ENCODE results near the gene GALNT18.

The GALNT18 gene

GRCh38 chr11:11626128-11626527 lies 4.3 kb upstream of the GALNT18 start:
- peaks cover 0 to 37% (median 5%) of the 10 kb centered on the region in 3 experiments for H3K27me3 ChIP-seq (ENCODE audit: control insufficient read depth in 3 of 3, insufficient read depth in 3 of 3, low read depth in 1 of 3, low read length in 3 of 3)
- no CpG with 5 or more reads among the region's 1 CpG for WGBS, 2 donors (ENCODE audit: extremely low coverage in 2 of 2, insufficient read length in 2 of 2, insufficient replicate concordance in 1 of 2)

GRCh38 chr11:11624926-11625325 lies 3.1 kb upstream of the GALNT18 start:
- no peak overlapping the region for H3K18ac ChIP-seq (ENCODE audit: low read length)
- H2BK12ac ChIP-seq (ENCODE audit: low read length): no peak overlapping the region
- no peak overlapping the region for H3K23ac ChIP-seq (ENCODE audit: low read depth, low read length, poor library complexity)
- no peak overlapping the region for H3K14ac ChIP-seq (ENCODE audit: low read length)
- no peak overlapping the region for H3K4me3 ChIP-seq (ENCODE audit: low read length in 2 of 2)
- H3K36me3 ChIP-seq (replicated peaks in 1 of 2; ENCODE audit: control insufficient read depth in 2 of 2, insufficient read depth in 2 of 2, low read length in 2 of 2): no peaks in the 10 kb centered on the region
- no peak overlapping the region for H4K8ac ChIP-seq (ENCODE audit: low read depth, low read length)
- no peak overlapping the region for H2AK5ac ChIP-seq (ENCODE audit: low read depth, low read length)
- no CpG with 5 or more reads among the region's 4 CpGs for WGBS, 2 donors (ENCODE audit: extremely low coverage in 2 of 2, insufficient read length in 2 of 2, insufficient replicate concordance in 1 of 2)
- H3K27ac ChIP-seq (replicated peaks; ENCODE audit: low read length): no peak overlapping the region
- no peak for DNase-seq (ENCODE audit: low spot score)
- no peak overlapping the region for H3K4ac ChIP-seq (ENCODE audit: low read length)
- H2AFZ ChIP-seq (ENCODE audit: low read length): no peak overlapping the region
- H3K4me2 ChIP-seq (ENCODE audit: insufficient read depth, low read length, poor library complexity, severe bottlenecking): no peak overlapping the region
- H3K79me1 ChIP-seq (ENCODE audit: low read depth, low read length): no peaks in the 10 kb centered on the region
- no peak overlapping the region for H4K91ac ChIP-seq (ENCODE audit: low read depth, low read length, poor library complexity)
- peaks cover 0 to 49% (median 17%) of the 10 kb centered on the region in 3 experiments for H3K27me3 ChIP-seq (ENCODE audit: control insufficient read depth in 3 of 3, insufficient read depth in 3 of 3, low read depth in 1 of 3, low read length in 3 of 3)
- no peak overlapping the region for H2BK120ac ChIP-seq (ENCODE audit: low read depth, low read length)
- no peak overlapping the region for H2BK5ac ChIP-seq (ENCODE audit: low read length)
- H3K4me1 ChIP-seq (ENCODE audit: control insufficient read depth in 2 of 2, insufficient read depth in 1 of 2, low read depth in 1 of 2, low read length in 2 of 2): peaks cover 5 to 10% of the 10 kb centered on the region in 2 donors
- H2BK15ac ChIP-seq (ENCODE audit: low read length): no peak overlapping the region
- H3K9me3 ChIP-seq (replicated peaks in 1 of 2; ENCODE audit: control insufficient read depth in 2 of 2, insufficient read depth in 1 of 2, low read depth in 1 of 2, low read length in 2 of 2): no peaks in the 10 kb centered on the region
- no peak overlapping the region for H3K9ac ChIP-seq (ENCODE audit: low read depth, low read length, poor library complexity)

More at GRCh38 chr11:11626128-11626527, 4.3 kb upstream of the GALNT18 start:
- Histone ChIP-seq H3K9ac (ENCODE audit: low read depth, low read length, poor library complexity) (no peak overlapping the region), H4K8ac (ENCODE audit: low read depth, low read length) (no peak overlapping the region), H3K27ac (replicated peaks; ENCODE audit: low read length) (no peak overlapping the region), H2BK15ac (ENCODE audit: low read length) (no peak overlapping the region), H3K9me3 (replicated peaks in 1 of 2; ENCODE audit: control insufficient read depth in 2 of 2, insufficient read depth in 1 of 2, low read depth in 1 of 2, low read length in 2 of 2) (no peaks in the 10 kb centered on the region), H2BK12ac (ENCODE audit: low read length) (no peak overlapping the region), H3K4me3 (ENCODE audit: low read length in 2 of 2) (no peak overlapping the region), H3K18ac (ENCODE audit: low read length) (no peak overlapping the region), H2AFZ (ENCODE audit: low read length) (no peak overlapping the region), H3K4me2 (ENCODE audit: insufficient read depth, low read length, poor library complexity, severe bottlenecking) (no peak overlapping the region), H3K14ac (ENCODE audit: low read length) (no peak overlapping the region), H3K79me1 (ENCODE audit: low read depth, low read length) (no peaks in the 10 kb centered on the region), H3K36me3 (replicated peaks in 1 of 2; ENCODE audit: control insufficient read depth in 2 of 2, insufficient read depth in 2 of 2, low read length in 2 of 2) (no peaks in the 10 kb centered on the region), H2BK5ac (ENCODE audit: low read length) (no peak overlapping the region), H3K4ac (ENCODE audit: low read length) (no peak overlapping the region), H2BK120ac (ENCODE audit: low read depth, low read length) (no peak overlapping the region), H4K91ac (ENCODE audit: low read depth, low read length, poor library complexity) (no peak overlapping the region), H3K23ac (ENCODE audit: low read depth, low read length, poor library complexity) (no peak overlapping the region), H2AK5ac (ENCODE audit: low read depth, low read length) (no peak overlapping the region), H3K4me1 (ENCODE audit: control insufficient read depth in 2 of 2, insufficient read depth in 1 of 2, low read depth in 1 of 2, low read length in 2 of 2) (peaks cover 5 to 9% of the 10 kb centered on the region in 2 donors)
- no peak for DNase-seq (ENCODE audit: low spot score)

GRCh38 chr11:11624204-11624603 lies 2.4 kb upstream of the GALNT18 start:
- no peak overlapping the region for H3K4me3 ChIP-seq (ENCODE audit: low read length in 2 of 2)
- no peak overlapping the region for H2AK5ac ChIP-seq (ENCODE audit: low read depth, low read length)
- peaks cover 5 to 13% of the 10 kb centered on the region in 2 donors for H3K4me1 ChIP-seq (ENCODE audit: control insufficient read depth in 2 of 2, insufficient read depth in 1 of 2, low read depth in 1 of 2, low read length in 2 of 2)
- no peak overlapping the region for H4K8ac ChIP-seq (ENCODE audit: low read depth, low read length)
- H3K18ac ChIP-seq (ENCODE audit: low read length): no peak overlapping the region
- H3K4me2 ChIP-seq (ENCODE audit: insufficient read depth, low read length, poor library complexity, severe bottlenecking): no peak overlapping the region
- DNase-seq (ENCODE audit: low spot score): no peak
- H4K91ac ChIP-seq (ENCODE audit: low read depth, low read length, poor library complexity): no peak overlapping the region
- H3K27ac ChIP-seq (replicated peaks; ENCODE audit: low read length): no peak overlapping the region
- no CpG with 5 or more reads among the region's 3 CpGs for WGBS, 2 donors (ENCODE audit: extremely low coverage in 2 of 2, insufficient read length in 2 of 2, insufficient replicate concordance in 1 of 2)
- H2BK5ac ChIP-seq (ENCODE audit: low read length): no peak overlapping the region
- H2BK15ac ChIP-seq (ENCODE audit: low read length): no peak overlapping the region
- H3K79me1 ChIP-seq (ENCODE audit: low read depth, low read length): no peaks in the 10 kb centered on the region
- no peak overlapping the region for H3K14ac ChIP-seq (ENCODE audit: low read length)
- no peaks in the 10 kb centered on the region for H3K36me3 ChIP-seq (replicated peaks in 1 of 2; ENCODE audit: control insufficient read depth in 2 of 2, insufficient read depth in 2 of 2, low read length in 2 of 2)
- H3K9ac ChIP-seq (ENCODE audit: low read depth, low read length, poor library complexity): no peak overlapping the region
- H3K23ac ChIP-seq (ENCODE audit: low read depth, low read length, poor library complexity): no peak overlapping the region
- no peak overlapping the region for H2AFZ ChIP-seq (ENCODE audit: low read length)
- H3K9me3 ChIP-seq (replicated peaks in 1 of 2; ENCODE audit: control insufficient read depth in 2 of 2, insufficient read depth in 1 of 2, low read depth in 1 of 2, low read length in 2 of 2): no peaks in the 10 kb centered on the region
- H3K27me3 ChIP-seq (ENCODE audit: control insufficient read depth in 3 of 3, insufficient read depth in 3 of 3, low read depth in 1 of 3, low read length in 3 of 3): peaks cover 0 to 52% (median 24%) of the 10 kb centered on the region in 3 experiments
- no peak overlapping the region for H2BK120ac ChIP-seq (ENCODE audit: low read depth, low read length)
- no peak overlapping the region for H3K4ac ChIP-seq (ENCODE audit: low read length)
- H2BK12ac ChIP-seq (ENCODE audit: low read length): no peak overlapping the region

GRCh38 chr11:11622772-11623171 lies 967 bp upstream of the GALNT18 start:
- no peak for DNase-seq (ENCODE audit: low spot score)
- Histone ChIP-seq H3K4me3 (ENCODE audit: low read length in 2 of 2) (no peak overlapping the region), H2BK12ac (ENCODE audit: low read length) (no peak overlapping the region), H3K23ac (ENCODE audit: low read depth, low read length, poor library complexity) (no peak overlapping the region), H2BK5ac (ENCODE audit: low read length) (no peak overlapping the region), H3K9me3 (replicated peaks in 1 of 2; ENCODE audit: control insufficient read depth in 2 of 2, insufficient read depth in 1 of 2, low read depth in 1 of 2, low read length in 2 of 2) (no peaks in the 10 kb centered on the region), H3K4ac (ENCODE audit: low read length) (no peak overlapping the region), H4K8ac (ENCODE audit: low read depth, low read length) (no peak overlapping the region), H2AFZ (ENCODE audit: low read length) (no peak overlapping the region), H3K18ac (ENCODE audit: low read length) (no peak overlapping the region), H2BK120ac (ENCODE audit: low read depth, low read length) (no peak overlapping the region), H3K9ac (ENCODE audit: low read depth, low read length, poor library complexity) (no peak overlapping the region), H3K14ac (ENCODE audit: low read length) (no peak overlapping the region), H3K36me3 (replicated peaks in 1 of 2; ENCODE audit: control insufficient read depth in 2 of 2, insufficient read depth in 2 of 2, low read length in 2 of 2) (no peaks in the 10 kb centered on the region), H3K27ac (replicated peaks; ENCODE audit: low read length) (no peak overlapping the region), H3K4me1 (ENCODE audit: control insufficient read depth in 2 of 2, insufficient read depth in 1 of 2, low read depth in 1 of 2, low read length in 2 of 2) (peaks cover 5 to 10% of the 10 kb centered on the region in 2 donors), H3K27me3 (ENCODE audit: control insufficient read depth in 3 of 3, insufficient read depth in 3 of 3, low read depth in 1 of 3, low read length in 3 of 3) (peaks cover 0 to 61% (median 24%) of the 10 kb centered on the region in 3 experiments), H3K4me2 (ENCODE audit: insufficient read depth, low read length, poor library complexity, severe bottlenecking) (no peak overlapping the region), H3K79me1 (ENCODE audit: low read depth, low read length) (no peaks in the 10 kb centered on the region), H2BK15ac (ENCODE audit: low read length) (no peak overlapping the region), H2AK5ac (ENCODE audit: low read depth, low read length) (no peak overlapping the region), H4K91ac (ENCODE audit: low read depth, low read length, poor library complexity) (no peak overlapping the region)
- no CpG with 5 or more reads among the region's 5 CpGs for WGBS, 2 donors (ENCODE audit: extremely low coverage in 2 of 2, insufficient read length in 2 of 2, insufficient replicate concordance in 1 of 2)

Data from neuronal stem cell (in vitro differentiated cells).